GM23338 (cell line): ENCODE data around the gene EFR3B. TPM values are rescaled to one million over a fixed set of nuclear protein-coding genes. Genes with fewer than 3 reads are reported as not detected.
"Not testable (repeated sequence)": the region's sequence is repeated elsewhere in the genome, so short reads cannot be mapped to it uniquely, and the experiment has no call there.

Experiments
- ATAC-seq: fragments of 200-7000 bp; cut with Tn5 transposase; 3 replicates; pipeline ENCODE4 v1.9.1; 2020
- DNase-seq: peaks from one replicate; pipeline ENCODE4 v3.0.0-alpha.2; 2015; ENCODE audit warnings: low spot score
- H2AFZ ChIP-seq: fragments of 200-600 bp; sonication (generic); 2 replicates; pipeline ENCODE4 v1.8.0; 2016; ENCODE audit warnings: antibody characterized with exemption, mild to moderate bottlenecking, moderate library complexity
- H3F3A ChIP-seq: fragments of 200-600 bp; sonication (generic); replicated peaks from 2 replicates; pipeline ENCODE4 v1.8.0; 2017; ENCODE audit warnings: antibody characterized with exemption, mixed run types, low read depth
- H3K27ac ChIP-seq: fragments of 200-600 bp; sonication (generic); 2 replicates; pipeline ENCODE4 v1.6.1; 2016; ENCODE audit warnings: low read depth
- H3K27me3 ChIP-seq: fragments of 200-600 bp; sonication (generic); 2 replicates; pipeline ENCODE4 v1.8.0; 2016; ENCODE audit warnings: mild to moderate bottlenecking, mixed run types, moderate library complexity; ENCODE audit not compliant: insufficient read depth
- H3K36me3 ChIP-seq: fragments of 200-600 bp; sonication (generic); 2 replicates; pipeline ENCODE4 v1.8.0; 2016; ENCODE audit warnings: mild to moderate bottlenecking; ENCODE audit not compliant: insufficient read depth
- H3K4me1 ChIP-seq: fragments of 200-600 bp; sonication (generic); 2 replicates; pipeline ENCODE4 v1.8.0; 2016; ENCODE audit warnings: mild to moderate bottlenecking, moderate library complexity; ENCODE audit not compliant: insufficient read depth
- H3K4me2 ChIP-seq: fragments of 200-600 bp; sonication (generic); 2 replicates; pipeline ENCODE4 v1.7.1; 2017; ENCODE audit warnings: mixed run types
- H3K4me3 ChIP-seq: fragments of 200-600 bp; sonication (generic); 2 replicates; pipeline ENCODE4 v1.6.1; 2016; ENCODE audit warnings: mixed run types
- H3K79me2 ChIP-seq: fragments of 200-600 bp; sonication (generic); replicated peaks from 2 replicates; pipeline ENCODE4 v1.8.0; 2017; ENCODE audit warnings: mild to moderate bottlenecking; ENCODE audit not compliant: insufficient read depth
- H3K9me2 ChIP-seq: fragments of 200-600 bp; sonication (generic); 2 replicates; pipeline ENCODE4 v1.8.0; 2017; ENCODE audit not compliant: insufficient read depth
- H4K20me1 ChIP-seq: fragments of 200-600 bp; sonication (generic); replicated peaks from 2 replicates; pipeline ENCODE4 v1.8.0; 2017; ENCODE audit warnings: mild to moderate bottlenecking; ENCODE audit not compliant: insufficient read depth
- H3K27ac Mint-ChIP-seq: 2 replicates; pipeline ENCODE4 v1.8.0; 2020; ENCODE audit warnings: inconsistent platforms, mild to moderate bottlenecking, moderate library complexity, mixed read lengths
- H3K27me3 Mint-ChIP-seq: 3 replicates; pipeline ENCODE4 v1.8.0; 2022; ENCODE audit warnings: low read depth, mild to moderate bottlenecking, moderate library complexity, mixed read lengths, inconsistent platforms; ENCODE audit not compliant: insufficient read depth, poor library complexity
- H3K36me3 Mint-ChIP-seq: 3 replicates; pipeline ENCODE4 v1.8.0; 2021; ENCODE audit warnings: low read depth, mild to moderate bottlenecking, inconsistent platforms, moderate library complexity, mixed read lengths
- H3K4me1 Mint-ChIP-seq: 3 replicates; pipeline ENCODE4 v1.8.0; 2020; ENCODE audit warnings: mild to moderate bottlenecking, inconsistent platforms, mixed read lengths
- H3K4me3 Mint-ChIP-seq: 3 replicates; pipeline ENCODE4 v1.8.0; 2021; ENCODE audit warnings: moderate library complexity, mild to moderate bottlenecking, inconsistent platforms, mixed read lengths
- H3K9me3 Mint-ChIP-seq: 3 replicates; pipeline ENCODE4 v1.8.0; 2020; ENCODE audit warnings: moderate library complexity, mild to moderate bottlenecking, inconsistent platforms, mixed read lengths
- CREB1 ChIP-seq: fragments of 250-450 bp; sonication (Bioruptor Pico); IDR thresholded peaks from 2 replicates; pipeline ENCODE4 v1.5.0; 2020; ENCODE audit warnings: low read depth, mild to moderate bottlenecking, moderate library complexity
- EZH2 ChIP-seq: fragments of 200-600 bp; sonication (generic); IDR thresholded peaks from one replicate; pipeline ENCODE4 v1.8.0; 2017; ENCODE audit warnings: antibody characterized with exemption, mild to moderate bottlenecking, low read depth; ENCODE audit not compliant: unreplicated experiment
- EZH2phosphoT487 ChIP-seq: fragments of 200-600 bp; sonication (generic); IDR thresholded peaks from one replicate; pipeline ENCODE4 v1.8.1; 2018; ENCODE audit warnings: antibody characterized with exemption; ENCODE audit not compliant: unreplicated experiment
- NANOG ChIP-seq: IDR thresholded peaks from 2 replicates; pipeline ENCODE4 v1.6.1; 2016; ENCODE audit warnings: antibody characterized with exemption, borderline replicate concordance
- STAT1 ChIP-seq: IDR thresholded peaks from one replicate; pipeline ENCODE4 v1.6.1; 2016; ENCODE audit warnings: antibody characterized with exemption; ENCODE audit not compliant: unreplicated experiment
- ZNF114 ChIP-seq: fragments of 250-450 bp; sonication (Bioruptor Pico); IDR thresholded peaks from 2 replicates; pipeline ENCODE4 v1.5.0; 2020; ENCODE audit warnings: mild to moderate bottlenecking, moderate library complexity
- polyA plus RNA-seq: library from polyadenylated mRNA; unstranded; fragments of >200 nt; fragmentation: Nextera tagmentation; extraction: Ambion mirVana; gene quantifications from 2 replicates; pipeline ENCODE4 v1.2.1, GENCODE V29; 2016
- total RNA-seq: library from RNA; depleted of rRNA; stranded (reverse); fragments of >200 nt; shearing (Covaris generic); gene quantifications from 2 replicates; pipeline ENCODE4 v1.2.3, GENCODE V29; 2014
- TF ChIP-seq, protein P1 (sequence below), 2 experiments: fragments of 200-600 bp in 1 of 2; sonication (generic) in 1 of 2; conservative IDR thresholded peaks; 2 replicates each; pipeline versions ENCODE4 v1.5.1 to v1.6.1; 2016 to 2017; ENCODE audit warnings: antibody characterized with exemption in 2 of 2, low read depth in 2 of 2, mild to moderate bottlenecking in 2 of 2, moderate library complexity in 1 of 2

EFR3B gene
- total and polyA plus RNA-seq, 2 experiments from 2014 or later, result 3.3 to 10.7 TPM

DNA sequence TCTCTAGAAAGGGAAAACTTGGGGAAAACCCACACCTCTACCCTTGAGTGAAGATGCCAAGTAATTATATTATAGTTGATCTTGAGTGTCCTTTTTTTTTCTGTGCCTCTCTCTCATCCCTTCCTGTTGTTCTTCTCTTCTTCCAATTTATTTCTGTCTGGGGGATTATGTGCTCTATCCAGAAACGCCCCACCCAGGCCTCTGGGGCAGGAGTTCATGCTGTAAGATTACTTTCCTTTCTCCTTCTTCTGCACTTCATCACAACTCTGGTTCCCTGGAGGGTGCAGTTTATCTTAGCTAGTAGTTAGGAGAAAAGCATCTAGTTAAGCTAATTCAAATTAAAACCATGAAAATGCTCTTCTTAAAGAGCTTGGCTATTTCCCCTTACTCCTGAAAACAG is 39.8 kb upstream of the EFR3B start:
- no peak overlapping the region for H3K4me3 ChIP-seq
- no peaks in the 10 kb centered on the region for H3K36me3 Mint-ChIP-seq
- H3K27me3 Mint-ChIP-seq, result no peaks in the 10 kb centered on the region
- no peak for DNase-seq
- no peak for ATAC-seq
- H3K36me3 ChIP-seq, result no peaks in the 10 kb centered on the region
- H3K4me3 Mint-ChIP-seq, result no peak overlapping the region
- H3K4me1 ChIP-seq, result peaks cover 2% of the 10 kb centered on the region; the same call in 1 of the 2 replicates
- no peaks in the 10 kb centered on the region for H3K27me3 ChIP-seq
- TF ChIP-seq ZNF114 (CRISPR knock-in tag) (no peak), STAT1 (no peak)
- H3K27ac ChIP-seq, result no peak overlapping the region
- H3K27ac Mint-ChIP-seq, result no peak overlapping the region
- no peaks in the 10 kb centered on the region for H3K9me3 Mint-ChIP-seq
- no peaks in the 10 kb centered on the region for H3K4me1 Mint-ChIP-seq
- no peak overlapping the region for H3K4me2 ChIP-seq
- H3F3A ChIP-seq, result no peaks in the 10 kb centered on the region
- H4K20me1 ChIP-seq, result no peaks in the 10 kb centered on the region
- no peaks in the 10 kb centered on the region for H3K9me2 ChIP-seq
- no peak overlapping the region for H2AFZ ChIP-seq
- H3K79me2 ChIP-seq, result no peaks in the 10 kb centered on the region

DNA sequence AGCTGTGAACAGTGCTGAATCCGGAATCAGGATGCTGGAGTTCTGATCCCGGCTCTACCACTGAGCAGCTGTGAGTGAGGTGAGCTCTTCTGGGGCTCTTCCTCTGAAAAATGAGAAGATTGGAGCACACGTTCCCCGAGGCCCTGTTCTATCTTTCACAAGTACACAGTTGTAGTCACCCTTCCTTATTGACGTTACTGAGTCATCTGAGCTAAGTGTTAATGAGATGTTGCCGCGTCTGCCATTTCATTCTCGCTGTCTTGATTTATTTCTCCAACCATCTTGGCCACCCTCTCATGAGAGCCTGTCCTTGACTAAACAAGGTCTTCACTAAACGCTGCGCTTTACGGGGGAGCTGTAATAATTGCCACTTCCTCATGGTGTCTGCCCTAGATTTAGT is 31.9 kb upstream of the EFR3B start:
- Mint-ChIP-seq H3K9me3 (no peaks in the 10 kb centered on the region), H3K27me3 (no peaks in the 10 kb centered on the region), H3K4me1 (no peaks in the 10 kb centered on the region), H3K36me3 (no peaks in the 10 kb centered on the region), H3K4me3 (no peak overlapping the region), H3K27ac (no peak overlapping the region)
- Histone ChIP-seq H3K4me1 (no peaks in the 10 kb centered on the region), H2AFZ (no peak overlapping the region; the same call in 1 of the 2 replicates), H3K79me2 (no peaks in the 10 kb centered on the region), H3K9me2 (no peaks in the 10 kb centered on the region), H3K36me3 (no peaks in the 10 kb centered on the region), H3K4me2 (no peak overlapping the region), H3K27ac (no peak overlapping the region), H3K4me3 (no peak overlapping the region), H4K20me1 (no peaks in the 10 kb centered on the region), H3K27me3 (no peaks in the 10 kb centered on the region), H3F3A (no peaks in the 10 kb centered on the region)
- ATAC-seq (no peak), DNase-seq (no peak)
- TF ChIP-seq EZH2phosphoT487, result no peak
- no peak for TF ChIP-seq EZH2
- no peak for TF ChIP-seq NANOG
- no peak for TF ChIP-seq CREB1
- TF ChIP-seq ZNF114 (CRISPR knock-in tag), result no peak
- TF ChIP-seq, protein P1, sequence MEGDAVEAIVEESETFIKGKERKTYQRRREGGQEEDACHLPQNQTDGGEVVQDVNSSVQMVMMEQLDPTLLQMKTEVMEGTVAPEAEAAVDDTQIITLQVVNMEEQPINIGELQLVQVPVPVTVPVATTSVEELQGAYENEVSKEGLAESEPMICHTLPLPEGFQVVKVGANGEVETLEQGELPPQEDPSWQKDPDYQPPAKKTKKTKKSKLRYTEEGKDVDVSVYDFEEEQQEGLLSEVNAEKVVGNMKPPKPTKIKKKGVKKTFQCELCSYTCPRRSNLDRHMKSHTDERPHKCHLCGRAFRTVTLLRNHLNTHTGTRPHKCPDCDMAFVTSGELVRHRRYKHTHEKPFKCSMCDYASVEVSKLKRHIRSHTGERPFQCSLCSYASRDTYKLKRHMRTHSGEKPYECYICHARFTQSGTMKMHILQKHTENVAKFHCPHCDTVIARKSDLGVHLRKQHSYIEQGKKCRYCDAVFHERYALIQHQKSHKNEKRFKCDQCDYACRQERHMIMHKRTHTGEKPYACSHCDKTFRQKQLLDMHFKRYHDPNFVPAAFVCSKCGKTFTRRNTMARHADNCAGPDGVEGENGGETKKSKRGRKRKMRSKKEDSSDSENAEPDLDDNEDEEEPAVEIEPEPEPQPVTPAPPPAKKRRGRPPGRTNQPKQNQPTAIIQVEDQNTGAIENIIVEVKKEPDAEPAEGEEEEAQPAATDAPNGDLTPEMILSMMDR (conservative IDR thresholded peaks at IDR 0.05; ENCODE audit: low read depth in 2 of 2), result no peak

DNA sequence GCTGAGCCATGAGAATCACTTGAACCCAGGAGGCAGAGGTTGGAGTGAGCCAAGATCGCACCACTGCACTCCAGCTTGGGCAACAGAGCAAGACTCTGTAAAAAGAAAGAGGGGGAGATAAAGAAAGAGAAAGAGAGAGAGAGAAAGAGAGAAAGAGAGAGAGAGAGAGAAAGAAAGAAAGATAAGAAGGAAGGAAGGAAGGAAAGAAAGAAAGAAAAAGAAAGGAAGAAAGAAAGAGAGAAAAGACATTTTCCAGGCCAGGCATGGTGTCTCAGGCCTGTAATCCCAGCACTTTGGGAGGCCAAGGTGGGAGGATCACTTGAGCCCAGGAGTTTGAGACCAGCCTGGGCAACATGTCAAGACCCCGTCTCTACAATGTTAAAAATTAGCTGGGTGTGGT is 30.5 kb upstream of the EFR3B start:
- H3K36me3 ChIP-seq, H3F3A ChIP-seq, H3K4me3 Mint-ChIP-seq, DNase-seq, H3K9me2 ChIP-seq, H3K27ac ChIP-seq, H3K79me2 ChIP-seq, H3K9me3 Mint-ChIP-seq, H3K27me3 Mint-ChIP-seq, H3K36me3 Mint-ChIP-seq, H4K20me1 ChIP-seq, ATAC-seq, H3K4me1 Mint-ChIP-seq, H3K4me1 ChIP-seq, H3K4me2 ChIP-seq, H3K27ac Mint-ChIP-seq, H3K4me3 ChIP-seq, H2AFZ ChIP-seq, H3K27me3 ChIP-seq: not testable (repeated sequence)
